Measurements from ENCODE around the gene ERP44.

DNA sequence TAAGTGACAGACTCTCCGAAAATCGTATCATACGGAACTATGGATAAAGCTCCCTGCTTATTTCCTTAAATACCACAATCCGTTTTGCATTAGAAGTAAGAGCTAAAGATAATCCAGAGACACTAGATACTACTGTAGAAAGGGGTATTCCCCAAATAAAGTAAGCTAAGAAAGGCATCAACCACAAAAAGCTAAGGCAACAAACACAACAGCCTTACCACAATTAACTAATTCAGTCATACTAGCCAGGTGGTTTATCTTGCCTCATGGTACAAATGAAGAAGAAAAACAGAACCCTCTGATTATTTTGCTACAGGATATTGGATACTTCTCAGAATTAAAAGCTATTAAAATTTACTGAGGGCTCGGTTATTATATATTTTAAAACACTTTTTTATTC lies 14.1 kb downstream of the ERP44 start:
- TF ChIP-seq, protein P1, sequence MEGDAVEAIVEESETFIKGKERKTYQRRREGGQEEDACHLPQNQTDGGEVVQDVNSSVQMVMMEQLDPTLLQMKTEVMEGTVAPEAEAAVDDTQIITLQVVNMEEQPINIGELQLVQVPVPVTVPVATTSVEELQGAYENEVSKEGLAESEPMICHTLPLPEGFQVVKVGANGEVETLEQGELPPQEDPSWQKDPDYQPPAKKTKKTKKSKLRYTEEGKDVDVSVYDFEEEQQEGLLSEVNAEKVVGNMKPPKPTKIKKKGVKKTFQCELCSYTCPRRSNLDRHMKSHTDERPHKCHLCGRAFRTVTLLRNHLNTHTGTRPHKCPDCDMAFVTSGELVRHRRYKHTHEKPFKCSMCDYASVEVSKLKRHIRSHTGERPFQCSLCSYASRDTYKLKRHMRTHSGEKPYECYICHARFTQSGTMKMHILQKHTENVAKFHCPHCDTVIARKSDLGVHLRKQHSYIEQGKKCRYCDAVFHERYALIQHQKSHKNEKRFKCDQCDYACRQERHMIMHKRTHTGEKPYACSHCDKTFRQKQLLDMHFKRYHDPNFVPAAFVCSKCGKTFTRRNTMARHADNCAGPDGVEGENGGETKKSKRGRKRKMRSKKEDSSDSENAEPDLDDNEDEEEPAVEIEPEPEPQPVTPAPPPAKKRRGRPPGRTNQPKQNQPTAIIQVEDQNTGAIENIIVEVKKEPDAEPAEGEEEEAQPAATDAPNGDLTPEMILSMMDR (IDR thresholded peaks at IDR 0.05): no peak
- TF ChIP-seq, protein P2, sequence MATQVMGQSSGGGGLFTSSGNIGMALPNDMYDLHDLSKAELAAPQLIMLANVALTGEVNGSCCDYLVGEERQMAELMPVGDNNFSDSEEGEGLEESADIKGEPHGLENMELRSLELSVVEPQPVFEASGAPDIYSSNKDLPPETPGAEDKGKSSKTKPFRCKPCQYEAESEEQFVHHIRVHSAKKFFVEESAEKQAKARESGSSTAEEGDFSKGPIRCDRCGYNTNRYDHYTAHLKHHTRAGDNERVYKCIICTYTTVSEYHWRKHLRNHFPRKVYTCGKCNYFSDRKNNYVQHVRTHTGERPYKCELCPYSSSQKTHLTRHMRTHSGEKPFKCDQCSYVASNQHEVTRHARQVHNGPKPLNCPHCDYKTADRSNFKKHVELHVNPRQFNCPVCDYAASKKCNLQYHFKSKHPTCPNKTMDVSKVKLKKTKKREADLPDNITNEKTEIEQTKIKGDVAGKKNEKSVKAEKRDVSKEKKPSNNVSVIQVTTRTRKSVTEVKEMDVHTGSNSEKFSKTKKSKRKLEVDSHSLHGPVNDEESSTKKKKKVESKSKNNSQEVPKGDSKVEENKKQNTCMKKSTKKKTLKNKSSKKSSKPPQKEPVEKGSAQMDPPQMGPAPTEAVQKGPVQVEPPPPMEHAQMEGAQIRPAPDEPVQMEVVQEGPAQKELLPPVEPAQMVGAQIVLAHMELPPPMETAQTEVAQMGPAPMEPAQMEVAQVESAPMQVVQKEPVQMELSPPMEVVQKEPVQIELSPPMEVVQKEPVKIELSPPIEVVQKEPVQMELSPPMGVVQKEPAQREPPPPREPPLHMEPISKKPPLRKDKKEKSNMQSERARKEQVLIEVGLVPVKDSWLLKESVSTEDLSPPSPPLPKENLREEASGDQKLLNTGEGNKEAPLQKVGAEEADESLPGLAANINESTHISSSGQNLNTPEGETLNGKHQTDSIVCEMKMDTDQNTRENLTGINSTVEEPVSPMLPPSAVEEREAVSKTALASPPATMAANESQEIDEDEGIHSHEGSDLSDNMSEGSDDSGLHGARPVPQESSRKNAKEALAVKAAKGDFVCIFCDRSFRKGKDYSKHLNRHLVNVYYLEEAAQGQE (IDR thresholded peaks at IDR 0.05; ENCODE audit: low read depth, low read length): no peak
- TF ChIP-seq CHD2 (IDR thresholded peaks at IDR 0.05; ENCODE audit: low read length, partially characterized antibody) (no peak), EZH2phosphoT487 (IDR thresholded peaks at IDR 0.05; ENCODE audit: borderline replicate concordance, low read depth) (no peak), NRF1 (IDR thresholded peaks at IDR 0.05; ENCODE audit: low read depth, low read length) (no peak), RCOR1 (IDR thresholded peaks at IDR 0.05; ENCODE audit: low read length) (no peak), RAD21 (IDR thresholded peaks at IDR 0.05; ENCODE audit: low read length) (no peak)

Measured in SK-N-SH (cell line).